ENCODE measurements around the gene COA5.

GRCh38 chr2:98617149-98617548 is 8.8 kb upstream of the COA5 start:
- TF ChIP-seq CTCF (IDR thresholded peaks at IDR 0.05) (no peak), POLR2A (IDR thresholded peaks at IDR 0.05) (no peak)
